Mucosa of descending colon (tissue), 3 donors: ENCODE data around the gene DDHD1. TPM values are rescaled to one million over a fixed set of nuclear protein-coding genes. Genes with fewer than 3 reads are reported as not detected.

Experiments used
- ATAC-seq: fragments of 200-7000 bp; cut with Tn5 transposase; one replicate; pipeline ENCODE4 v1.9.1; 2020; ENCODE audit warnings: mild to moderate bottlenecking, moderate library complexity
- DNase-seq, 3 donors: peaks; one replicate each; pipeline ENCODE4 v3.0.0-alpha.2; 2020
- H3K36me3 ChIP-seq: fragments of 200-600 bp; one replicate; pipeline ENCODE4 v1.8.0; 2021; ENCODE audit warnings: low read depth, mild to moderate bottlenecking
- H3K4me1 ChIP-seq: fragments of 200-600 bp; one replicate; pipeline ENCODE4 v1.8.0; 2021; ENCODE audit warnings: low read depth, mild to moderate bottlenecking
- H3K4me3 ChIP-seq: fragments of 200-600 bp; one replicate; pipeline ENCODE4 v1.8.0; 2021; ENCODE audit warnings: mild to moderate bottlenecking
- H3K9me3 ChIP-seq: fragments of 200-600 bp; one replicate; pipeline ENCODE4 v1.8.0; 2021; ENCODE audit warnings: mild to moderate bottlenecking
- intact Hi-C, 2 donors: fragments of 100-400 bp; cut with DNase I in 1 of 2; cut with micrococcal nuclease in 1 of 2; formaldehyde crosslinking; loops; one replicate each; pipeline versions ENCODE4 v1.11.0 to v1.11.1; 2022; cut with DNase I, micrococcal nuclease
- total RNA-seq, 3 donors: library from RNA; stranded (reverse); fragmentation: NEBNext Ultra II Directional in 2 of 3; extraction: Animal tissue kit (Norgen Biotek cat#: 25700) in 2 of 3; gene quantifications; one replicate each; pipeline versions ENCODE4 v1.2.1 to v1.2.4, GENCODE V29; 2021 to 2023
- TF ChIP-seq, protein P1 (sequence below): fragments of 200-600 bp; IDR thresholded peaks from one replicate; pipeline ENCODE4 v1.8.0; 2022; ENCODE audit warnings: antibody characterized with exemption, mild to moderate bottlenecking
- donor health status: DM: no; HTN: no; CAD: no; lungs with moderate emphysema.
- donor health status: DM: no; HTN: no; CAD: no.
- donor health status: DM: no; HTN: yes; CAD: no.

Gene DDHD1
- total RNA-seq, 3 donors from 2014 or later, result 7.7 to 15.7 (median 8.2) TPM

DNA sequence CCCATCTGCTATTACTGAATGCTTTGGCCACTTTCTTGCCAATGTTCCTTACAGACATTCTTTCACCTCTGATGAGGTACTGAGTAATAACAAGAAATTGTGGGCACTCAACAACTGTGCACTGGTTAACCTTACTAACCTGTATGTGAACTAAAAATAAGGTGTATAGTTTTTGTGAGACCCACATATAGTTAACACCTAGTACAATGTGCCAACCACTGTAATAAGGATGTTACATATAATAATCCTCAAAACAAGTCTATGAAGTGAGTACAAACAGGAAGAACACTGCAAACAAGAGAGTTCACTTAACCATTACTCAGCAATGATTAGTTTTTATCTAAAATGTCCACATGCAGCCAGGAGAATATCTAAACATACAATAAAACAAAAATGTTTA, 4.5 kb downstream of the DDHD1 start:
- intact Hi-C loops, result no loop called here
- TF ChIP-seq, protein P1, sequence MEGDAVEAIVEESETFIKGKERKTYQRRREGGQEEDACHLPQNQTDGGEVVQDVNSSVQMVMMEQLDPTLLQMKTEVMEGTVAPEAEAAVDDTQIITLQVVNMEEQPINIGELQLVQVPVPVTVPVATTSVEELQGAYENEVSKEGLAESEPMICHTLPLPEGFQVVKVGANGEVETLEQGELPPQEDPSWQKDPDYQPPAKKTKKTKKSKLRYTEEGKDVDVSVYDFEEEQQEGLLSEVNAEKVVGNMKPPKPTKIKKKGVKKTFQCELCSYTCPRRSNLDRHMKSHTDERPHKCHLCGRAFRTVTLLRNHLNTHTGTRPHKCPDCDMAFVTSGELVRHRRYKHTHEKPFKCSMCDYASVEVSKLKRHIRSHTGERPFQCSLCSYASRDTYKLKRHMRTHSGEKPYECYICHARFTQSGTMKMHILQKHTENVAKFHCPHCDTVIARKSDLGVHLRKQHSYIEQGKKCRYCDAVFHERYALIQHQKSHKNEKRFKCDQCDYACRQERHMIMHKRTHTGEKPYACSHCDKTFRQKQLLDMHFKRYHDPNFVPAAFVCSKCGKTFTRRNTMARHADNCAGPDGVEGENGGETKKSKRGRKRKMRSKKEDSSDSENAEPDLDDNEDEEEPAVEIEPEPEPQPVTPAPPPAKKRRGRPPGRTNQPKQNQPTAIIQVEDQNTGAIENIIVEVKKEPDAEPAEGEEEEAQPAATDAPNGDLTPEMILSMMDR, result no peak
- no peak overlapping the region for H3K4me3 ChIP-seq
- H3K36me3 ChIP-seq, result no peaks in the 10 kb centered on the region
- no peaks in the 10 kb centered on the region for H3K4me1 ChIP-seq
- H3K9me3 ChIP-seq, result no peaks in the 10 kb centered on the region
- no peak for ATAC-seq
- DNase-seq, result no peak

DNA sequence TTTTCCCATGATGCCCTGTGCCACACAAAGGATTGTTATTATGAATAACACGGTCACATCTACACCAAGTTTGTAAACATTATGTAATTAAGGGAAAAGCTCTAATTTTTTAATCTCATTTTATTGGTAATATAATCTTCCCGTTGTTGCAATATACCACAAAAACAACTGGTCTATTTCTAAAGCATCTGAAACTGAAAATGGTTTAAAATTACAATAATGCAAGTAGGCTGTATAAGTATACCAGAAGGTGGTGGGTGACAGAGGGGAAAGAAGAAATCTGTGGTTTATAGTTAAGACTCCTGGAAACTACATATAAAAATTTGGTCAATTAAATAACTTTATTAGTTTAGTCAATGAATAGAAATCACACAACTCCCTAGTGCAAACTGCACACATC, 5.2 kb downstream of the DDHD1 start:
- Histone ChIP-seq H3K36me3 (no peaks in the 10 kb centered on the region), H3K4me3 (no peak overlapping the region), H3K9me3 (no peaks in the 10 kb centered on the region), H3K4me1 (no peaks in the 10 kb centered on the region)
- ATAC-seq (no peak), DNase-seq (no peak)
- TF ChIP-seq, protein P1, result no peak
- intact Hi-C loops, result no loop called here

DNA sequence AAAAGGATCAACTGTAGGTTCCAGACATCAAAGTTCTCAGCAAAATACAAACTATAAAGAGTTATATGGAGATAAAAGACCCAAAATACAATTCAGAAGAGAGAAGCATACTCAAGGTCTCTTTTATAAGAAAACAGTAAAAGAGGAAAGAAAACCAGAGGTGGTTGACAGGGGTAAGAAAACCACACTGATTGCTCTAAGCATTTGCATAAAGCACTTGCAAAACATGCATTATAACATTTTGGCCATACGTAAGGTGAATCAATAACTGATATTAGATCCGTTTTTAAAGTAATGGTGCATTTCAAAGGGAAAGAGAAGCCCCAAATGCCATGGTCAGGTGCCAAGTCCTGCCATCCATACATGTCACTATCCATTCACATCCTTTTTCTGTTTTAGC, 5.9 kb downstream of the DDHD1 start:
- Histone ChIP-seq H3K9me3 (no peaks in the 10 kb centered on the region), H3K4me3 (no peak overlapping the region), H3K36me3 (no peaks in the 10 kb centered on the region), H3K4me1 (no peaks in the 10 kb centered on the region)
- no peak for DNase-seq
- TF ChIP-seq, protein P1, result no peak
- intact Hi-C loops, result no loop called here
- no peak for ATAC-seq

DNA sequence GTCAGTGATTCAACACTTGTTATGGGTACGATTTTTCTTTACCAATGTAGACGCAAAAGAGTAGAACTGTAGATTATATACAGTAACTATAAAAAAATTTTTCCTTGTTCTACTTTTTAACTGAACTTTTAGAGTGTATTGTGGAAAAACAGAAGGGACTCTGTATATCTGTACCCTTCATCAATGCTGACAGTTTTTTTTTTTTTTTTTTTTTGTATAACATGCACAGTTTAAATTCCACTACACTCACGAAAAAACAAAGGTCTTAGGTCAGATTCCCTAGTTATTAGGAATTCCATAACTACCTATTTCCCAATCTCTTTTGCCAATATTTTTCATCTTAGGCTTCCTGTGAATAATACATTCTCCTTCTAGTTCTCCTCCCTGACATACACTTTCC, 6.4 kb downstream of the DDHD1 start:
- ATAC-seq (no peak), DNase-seq (no peak)
- TF ChIP-seq, protein P1, result no peak
- no peaks in the 10 kb centered on the region for H3K9me3 ChIP-seq
- intact Hi-C loops, result no loop called here
- H3K36me3 ChIP-seq, result no peaks in the 10 kb centered on the region
- no peaks in the 10 kb centered on the region for H3K4me1 ChIP-seq
- no peak overlapping the region for H3K4me3 ChIP-seq

DNA sequence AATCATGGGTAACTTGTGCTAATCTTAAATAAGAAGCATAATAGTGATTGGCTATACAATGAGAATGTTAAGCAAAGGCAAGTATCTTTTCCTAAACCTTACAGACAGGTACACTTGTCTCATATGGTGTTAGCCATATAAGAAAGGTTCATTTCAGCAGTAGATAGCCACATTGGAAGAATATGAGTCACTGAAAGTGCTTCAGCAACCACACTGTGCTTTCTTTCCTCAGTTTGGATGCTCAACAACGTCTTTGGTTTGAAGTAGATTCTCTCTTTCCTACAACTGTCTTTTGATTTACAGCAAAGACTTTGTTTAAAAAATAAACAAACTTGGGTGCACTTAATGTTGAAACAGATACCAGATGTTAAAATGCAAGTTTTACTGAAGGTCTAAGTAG, 8.9 kb downstream of the DDHD1 start:
- H3K36me3 ChIP-seq, result no peaks in the 10 kb centered on the region
- DNase-seq (no peak), ATAC-seq (no peak)
- TF ChIP-seq, protein P1, result no peak
- H3K4me3 ChIP-seq, result no peak overlapping the region
- no peaks in the 10 kb centered on the region for H3K4me1 ChIP-seq
- intact Hi-C loops, result no loop called here
- peaks cover 24% of the 10 kb centered on the region for H3K9me3 ChIP-seq

DNA sequence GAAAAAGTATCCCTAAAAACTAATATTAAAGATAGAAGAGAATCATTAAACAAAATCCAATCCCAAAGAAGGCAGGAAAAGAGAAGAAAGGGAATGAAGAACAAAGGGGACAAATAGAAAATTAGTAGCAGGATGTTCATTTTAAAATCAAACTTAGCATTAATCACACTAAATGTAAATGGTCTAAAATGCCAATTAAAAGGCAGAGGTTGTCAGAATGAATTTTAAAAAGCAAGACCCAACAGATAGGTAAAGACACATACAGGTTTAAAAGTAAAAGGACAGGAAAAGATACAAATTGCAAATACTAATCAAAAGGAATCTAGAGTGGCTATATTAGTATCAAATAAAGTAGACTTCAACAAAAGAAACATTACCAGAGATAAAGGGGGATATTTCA, 12.5 kb downstream of the DDHD1 start:
- ATAC-seq (no peak), DNase-seq (no peak)
- intact Hi-C loops, result no loop called here
- TF ChIP-seq, protein P1, result no peak
- no peaks in the 10 kb centered on the region for H3K36me3 ChIP-seq
- H3K4me1 ChIP-seq, result no peaks in the 10 kb centered on the region
- no peak overlapping the region for H3K4me3 ChIP-seq
- peaks cover 45% of the 10 kb centered on the region for H3K9me3 ChIP-seq
